CD4-positive, alpha-beta T cell treated with Interleukin-15 for 4 hours (primary cell): ENCODE data around the gene TM9SF1.
A peak's percentile ranks its signal among the peaks of the same experiment; 100 is the strongest.
"Not testable (repeated sequence)": the region's sequence is repeated elsewhere in the genome, so short reads cannot be mapped to it uniquely, and the experiment has no call there.

Experiments
- DNase-seq: peaks from one replicate; pipeline ENCODE4 v3.0.0-alpha.2; 2020; ENCODE audit warnings: low spot score

TM9SF1 gene

DNA sequence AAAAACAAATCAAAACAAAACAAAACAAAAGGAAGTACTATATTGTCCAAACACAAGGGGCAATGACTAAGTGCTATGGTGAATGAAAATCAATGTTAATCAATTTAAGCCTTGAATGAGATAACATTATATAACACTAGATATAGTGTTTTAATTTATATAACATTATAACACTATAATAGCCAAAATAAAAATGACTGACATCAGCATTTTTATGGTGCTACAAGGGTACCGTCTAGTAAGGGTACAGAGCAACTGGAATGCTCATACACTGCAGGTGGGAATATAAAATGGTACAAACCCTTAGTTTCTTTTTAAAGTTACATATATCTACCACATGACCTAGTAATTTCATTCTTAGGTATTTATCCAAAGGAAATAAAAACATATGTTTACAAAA, 31.2 kb upstream of the TM9SF1 start:
- DNase-seq, result no peak

DNA sequence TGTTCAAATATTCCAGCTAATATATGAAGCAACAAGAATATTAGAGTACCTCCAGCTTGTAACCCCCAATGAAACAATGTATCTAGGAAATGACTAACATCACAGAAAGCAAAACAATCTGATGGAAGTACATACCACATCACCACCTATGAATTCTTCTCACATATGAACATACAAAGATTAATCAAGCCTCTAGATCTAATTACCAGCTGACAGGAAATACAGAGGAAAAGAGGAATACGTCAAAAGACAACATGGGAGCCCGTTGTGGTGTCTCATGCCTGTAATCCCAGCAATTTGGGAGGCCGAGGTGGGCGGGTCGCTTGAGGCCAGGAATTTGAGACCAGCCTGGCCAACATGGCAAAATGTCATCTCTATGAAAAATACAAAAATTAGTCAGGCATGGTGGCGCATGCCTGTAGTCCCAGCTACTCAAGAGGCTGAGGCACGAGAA, 29.4 kb upstream of the TM9SF1 start:
- DNase-seq, result no peak

DNA sequence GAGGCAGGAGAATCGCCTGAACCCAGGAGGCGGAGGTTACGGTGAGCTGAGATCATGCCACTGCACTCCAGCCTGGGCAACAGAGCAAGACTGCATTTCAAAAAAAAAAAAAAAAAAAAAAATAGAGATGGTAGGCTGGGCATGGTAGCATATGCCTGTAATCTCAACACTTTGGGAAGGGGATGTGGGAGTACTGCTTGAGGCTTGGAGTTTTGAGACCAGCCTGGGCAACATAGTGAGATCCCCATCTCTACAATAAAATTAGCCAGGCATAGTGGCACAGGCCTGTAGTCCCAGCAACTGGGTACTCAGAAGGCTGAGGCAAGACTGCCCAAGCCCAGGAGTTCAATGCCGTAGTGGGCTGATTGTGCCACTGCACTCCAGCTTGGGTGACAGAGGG, 27.7 kb upstream of the TM9SF1 start:
- DNase-seq, result not testable (repeated sequence)

GRCh38 chr14:24219521-24219920, 24.3 kb upstream of the TM9SF1 start:
- DNase-seq, result no peak

- no peak for DNase-seq
Observed at GRCh38 chr14:24219080-24219479, 23.8 kb upstream of the TM9SF1 start.

GRCh38 chr14:24216876-24217275, 21.6 kb upstream of the TM9SF1 start:
- DNase-seq, result not testable (repeated sequence)

DNA sequence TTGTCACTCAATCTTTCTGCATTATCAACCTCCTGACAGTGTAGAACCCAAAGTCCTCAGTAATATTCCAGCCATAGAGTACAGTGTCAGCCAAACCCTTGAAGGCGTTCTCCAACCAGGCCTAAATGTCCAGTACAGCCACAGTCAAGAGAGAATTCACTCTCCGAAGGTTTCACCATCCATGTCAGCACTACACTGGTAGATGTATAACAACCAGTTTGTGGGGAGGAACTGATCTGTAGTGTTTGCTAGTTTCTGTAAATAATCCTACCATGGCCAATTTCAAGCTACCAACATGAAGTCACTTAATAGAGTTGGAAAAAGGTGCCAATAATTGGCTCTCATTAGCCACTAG, 21.1 kb upstream of the TM9SF1 start:
- DNase-seq, result no peak

DNA sequence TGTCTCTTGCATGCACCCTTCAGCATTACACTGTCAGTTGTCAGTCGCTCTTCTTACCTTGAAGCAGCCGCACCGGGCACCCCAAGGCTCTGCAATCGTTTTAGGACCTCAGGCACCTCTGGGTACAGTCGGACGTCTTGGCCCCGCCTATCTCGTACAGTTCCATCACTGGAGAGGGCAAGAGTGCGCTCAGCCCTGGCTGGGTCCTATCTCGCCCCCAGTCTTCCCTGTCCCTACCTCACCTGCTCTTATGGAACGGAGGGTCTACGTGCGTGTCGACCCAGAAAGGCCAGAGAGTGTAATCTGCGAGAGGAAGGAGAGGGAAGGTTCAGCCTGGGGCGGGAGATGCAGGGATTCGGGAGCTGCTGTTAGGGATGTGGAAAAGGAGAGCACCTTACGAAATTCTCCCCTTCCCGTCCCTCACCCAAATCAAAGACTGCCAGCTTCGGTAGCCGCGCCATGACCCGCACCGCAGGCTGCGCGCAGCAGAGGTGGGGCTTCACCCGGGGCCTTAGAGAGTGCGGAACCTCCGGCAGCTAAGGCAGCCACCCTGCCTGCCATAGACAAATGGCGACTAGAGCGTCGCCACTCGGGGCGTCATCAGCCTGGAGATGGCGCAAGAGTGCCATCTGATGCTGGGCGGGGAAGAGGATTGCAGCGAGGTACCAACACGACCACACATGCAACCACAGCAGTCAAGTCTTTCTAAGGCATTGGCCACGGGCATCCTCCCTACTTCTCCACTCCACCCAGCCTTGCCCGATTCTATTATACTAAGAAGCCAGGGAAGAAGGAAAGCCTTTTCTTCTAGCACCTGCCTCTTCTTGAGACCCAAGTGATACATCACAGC, 20.5 kb upstream of the TM9SF1 start, which contains the start of gene MDP1:
Gene MDP1, minus strand, starts transcription at position 572 of the 850 bp plus-strand sequence. Its CDS starts 111 bp downstream, at position 461.
- DNase-seq, result peak; percentile 90

- DNase-seq, result no peak
Observed at GRCh38 chr14:24213866-24214662, 18.8 kb upstream of the TM9SF1 start.

GRCh38 chr14:24212924-24213865, 18.0 kb upstream of the TM9SF1 start, which contains the start of gene CHMP4A:
CHMP4A (minus strand) TSS chr14:24213488; CDS start chr14:24213439, 49 bp downstream.
- DNase-seq, result peak; percentile 97

- DNase-seq, result no peak
Observed at GRCh38 chr14:24211311-24211710, 16.1 kb upstream of the TM9SF1 start.

DNA sequence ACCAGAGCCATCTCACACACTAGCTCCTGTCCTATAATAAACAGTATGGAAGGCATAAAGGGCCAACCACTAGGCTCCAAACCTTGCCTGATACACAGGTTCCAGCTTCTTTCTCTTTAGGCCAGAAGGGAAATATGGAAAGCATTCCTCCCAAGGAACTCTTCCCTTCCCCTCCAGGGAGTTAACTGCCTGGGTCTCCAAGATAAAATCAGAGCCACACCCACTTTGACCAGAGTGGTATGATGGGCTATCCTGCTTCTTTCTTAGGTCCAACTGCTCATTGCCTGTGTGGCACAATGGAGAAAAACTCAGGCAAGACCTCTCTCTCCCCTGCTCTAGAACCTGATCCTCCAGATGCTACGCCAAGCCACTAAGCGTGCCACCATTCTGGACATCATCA, 12.4 kb upstream of the TM9SF1 start:
- DNase-seq, result no peak

GRCh38 chr14:24207104-24207551, 11.9 kb upstream of the TM9SF1 start:
- DNase-seq, result no peak

DNA sequence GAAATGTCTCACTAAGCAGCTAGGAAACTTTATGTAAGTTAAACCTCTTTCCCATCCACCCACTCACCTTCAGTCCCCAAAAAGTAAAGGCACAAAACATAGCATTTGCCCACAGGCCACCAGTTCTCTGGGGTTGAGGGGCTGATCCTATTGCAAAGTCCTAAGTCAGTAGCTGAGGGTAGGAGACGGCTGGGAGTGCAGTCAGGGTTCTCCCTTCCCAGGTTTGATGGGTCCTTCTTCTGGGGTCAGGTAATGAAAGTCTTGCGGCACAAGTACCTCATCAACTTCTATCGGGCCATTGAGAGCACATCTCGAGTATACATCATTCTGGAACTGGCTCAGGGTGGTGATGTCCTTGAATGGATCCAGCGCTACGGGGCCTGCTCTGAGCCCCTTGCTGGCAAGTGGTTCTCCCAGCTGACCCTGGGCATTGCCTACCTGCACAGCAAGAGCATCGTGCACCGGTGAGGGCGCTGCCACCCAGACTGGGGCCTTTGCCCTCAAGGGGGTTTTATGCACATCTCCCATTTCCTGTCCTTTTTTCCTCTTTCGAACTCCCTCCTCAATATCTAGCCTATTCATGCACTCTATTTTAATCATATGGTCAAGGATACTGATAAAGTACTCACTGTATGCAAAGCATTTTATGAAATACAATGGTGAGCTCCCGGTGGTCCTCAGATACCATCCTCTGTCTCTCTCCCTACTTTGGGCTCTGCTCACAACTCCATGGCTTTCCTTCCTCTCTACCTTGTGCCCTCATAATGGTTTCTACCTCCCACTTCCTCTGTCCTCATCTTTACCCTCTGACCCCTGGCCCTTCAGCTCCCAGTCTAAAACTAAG, 11.2 kb upstream of the TM9SF1 start:
- DNase-seq, result no peak

- DNase-seq, result no peak
Observed at GRCh38 chr14:24204163-24205146, 9.2 kb upstream of the TM9SF1 start.

DNA sequence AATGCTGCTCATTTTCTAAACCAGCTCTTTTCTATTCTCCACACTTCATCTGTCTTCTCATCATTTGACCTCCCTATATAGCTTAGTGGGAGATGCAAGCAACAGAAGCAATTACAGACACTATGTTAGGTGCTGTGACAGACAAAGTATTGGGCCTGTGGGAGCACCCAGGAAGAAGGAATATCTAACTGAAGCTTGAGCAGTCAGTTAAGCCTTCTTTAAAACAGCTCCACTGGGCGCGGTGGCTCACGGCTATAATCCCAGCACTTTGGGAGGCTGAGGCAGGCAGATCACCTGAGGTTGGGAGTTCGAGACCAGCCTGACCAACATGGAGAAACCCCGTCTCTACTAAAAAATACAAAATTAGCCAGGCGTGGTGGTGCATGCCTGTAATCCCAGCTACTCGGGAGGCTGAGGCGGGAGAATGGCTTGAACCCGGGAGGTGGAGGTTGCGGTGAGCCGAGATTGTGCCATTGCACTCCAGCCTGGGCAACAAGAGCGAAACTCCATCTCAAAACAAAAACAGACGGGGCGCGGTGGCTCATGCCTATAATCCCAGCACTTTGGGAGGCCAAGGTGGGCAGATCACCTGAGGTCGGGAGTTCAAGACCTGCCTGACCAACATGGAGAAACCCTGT, 8.1 kb upstream of the TM9SF1 start:
- DNase-seq, result not testable (repeated sequence)

GRCh38 chr14:24202538-24202937, 7.3 kb upstream of the TM9SF1 start:
- DNase-seq, result not testable (repeated sequence)

GRCh38 chr14:24198814-24199524, 3.7 kb upstream of the TM9SF1 start:
- DNase-seq, result no peak
